Measurements from ENCODE around the gene GRB7. TPM values are rescaled to one million over a fixed set of nuclear protein-coding genes. Genes with fewer than 3 reads are reported as not detected.

Gene GRB7
- total and polyA plus RNA-seq, 2 donors (not counting 3 experiments of a cell fraction or from before 2014, with no cell fraction given), result 0.04 TPM; not detected in 1

DNA sequence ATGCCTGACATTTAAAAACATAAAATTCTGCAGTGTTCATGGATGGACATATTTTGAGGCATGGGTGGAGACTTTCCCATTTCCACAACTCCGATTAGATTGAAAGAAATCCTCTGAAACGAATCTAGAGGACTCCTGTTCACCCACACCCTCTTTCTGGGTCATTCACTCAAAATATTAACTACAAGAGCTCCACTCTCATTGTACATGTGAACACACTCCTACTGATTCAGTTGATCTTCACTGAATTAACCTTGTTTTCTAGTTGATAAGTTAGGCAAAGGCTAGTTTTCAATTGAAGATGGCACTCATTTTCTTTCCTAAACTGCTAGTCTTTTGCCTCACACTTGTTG is 44.1 kb downstream of the GRB7 start:
- dilution Hi-C loops (cut with MboI; ENCODE audit: extremely low pct_ligation_motif_present, low sequenced_read_pairs) (no loop called here), intact Hi-C loops (cut with micrococcal nuclease) (loop anchor here (1.0 to 10.0 kb wide), 2 partner anchors 44 to 83 kb away; partner anchors contain the start of genes IKZF3 and ZPBP2)
- DNase-seq (ENCODE audit: low read depth, low spot score) (no peak), FAIRE-seq (no peak)
- no peak overlapping the region for H3K4me3 ChIP-seq (replicated peaks in 1 of 3; ENCODE audit: insufficient read depth in 1 of 3, low read depth in 1 of 3, low read length in 3 of 3)
- POLR2A ChIA-PET, result no interaction called here
- no peaks in the 10 kb centered on the region for H3K79me2 ChIP-seq (ENCODE audit: control insufficient read depth, insufficient read depth, low read length)
- no peak overlapping the region for H3K27ac ChIP-seq (ENCODE audit: insufficient read depth, low read depth, low read length)
- no peak overlapping the region for H3K4me2 ChIP-seq (ENCODE audit: insufficient read depth, low read length)
- H3K36me3 ChIP-seq (ENCODE audit: control insufficient read depth in 2 of 2, extremely low read depth in 1 of 2, insufficient read depth in 2 of 2, low read length in 2 of 2), result no peaks in the 10 kb centered on the region
- no peaks in the 10 kb centered on the region for H4K20me1 ChIP-seq (replicated peaks; ENCODE audit: control insufficient read depth, extremely low read depth, insufficient read depth, low read length)
- no peaks in the 10 kb centered on the region for H3K4me1 ChIP-seq (ENCODE audit: control insufficient read depth, extremely low read depth, insufficient read depth, low read length)
- no peaks in the 10 kb centered on the region for H3K9me3 ChIP-seq (replicated peaks; ENCODE audit: control insufficient read depth, insufficient read depth, low read length)
- no peak overlapping the region for H3K9ac ChIP-seq (replicated peaks; ENCODE audit: extremely low read depth, insufficient read depth, low read length)
- no TSS peak for BruUV-seq (replicated peaks)
- H2AFZ ChIP-seq (ENCODE audit: low read depth, low read length), result no peak overlapping the region
- TF ChIP-seq POLR2A (IDR thresholded peaks at IDR 0.05; ENCODE audit: low read depth, low read length) (no peak), POLR2AphosphoS5 (IDR thresholded peaks at IDR 0.05; ENCODE audit: insufficient read depth, low read depth, low read length) (no peak), MAX (IDR thresholded peaks at IDR 0.05; ENCODE audit: insufficient read depth, insufficient read length) (no peak), FOS (IDR thresholded peaks at IDR 0.05; ENCODE audit: borderline replicate concordance, insufficient read depth, low read length) (no peak), GATA2 (IDR thresholded peaks at IDR 0.05; ENCODE audit: insufficient read depth, insufficient read length, low read depth, low read length) (no peak), EZH2 (IDR thresholded peaks at IDR 0.05; ENCODE audit: borderline replicate concordance, low read depth, low read length, severe bottlenecking) (no peak), JUN (IDR thresholded peaks at IDR 0.05; ENCODE audit: borderline replicate concordance, insufficient read depth, insufficient read length, low read depth) (no peak), MYC (IDR thresholded peaks at IDR 0.05; ENCODE audit: low read depth, low read length) (no peak)
- TF ChIP-seq, protein P1, sequence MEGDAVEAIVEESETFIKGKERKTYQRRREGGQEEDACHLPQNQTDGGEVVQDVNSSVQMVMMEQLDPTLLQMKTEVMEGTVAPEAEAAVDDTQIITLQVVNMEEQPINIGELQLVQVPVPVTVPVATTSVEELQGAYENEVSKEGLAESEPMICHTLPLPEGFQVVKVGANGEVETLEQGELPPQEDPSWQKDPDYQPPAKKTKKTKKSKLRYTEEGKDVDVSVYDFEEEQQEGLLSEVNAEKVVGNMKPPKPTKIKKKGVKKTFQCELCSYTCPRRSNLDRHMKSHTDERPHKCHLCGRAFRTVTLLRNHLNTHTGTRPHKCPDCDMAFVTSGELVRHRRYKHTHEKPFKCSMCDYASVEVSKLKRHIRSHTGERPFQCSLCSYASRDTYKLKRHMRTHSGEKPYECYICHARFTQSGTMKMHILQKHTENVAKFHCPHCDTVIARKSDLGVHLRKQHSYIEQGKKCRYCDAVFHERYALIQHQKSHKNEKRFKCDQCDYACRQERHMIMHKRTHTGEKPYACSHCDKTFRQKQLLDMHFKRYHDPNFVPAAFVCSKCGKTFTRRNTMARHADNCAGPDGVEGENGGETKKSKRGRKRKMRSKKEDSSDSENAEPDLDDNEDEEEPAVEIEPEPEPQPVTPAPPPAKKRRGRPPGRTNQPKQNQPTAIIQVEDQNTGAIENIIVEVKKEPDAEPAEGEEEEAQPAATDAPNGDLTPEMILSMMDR (IDR thresholded peaks at IDR 0.05; ENCODE audit: extremely low read depth in 1 of 2, insufficient read depth in 1 of 2, low read depth in 1 of 2, low read length in 2 of 2), result no peak
- CTCF ChIA-PET, result interaction anchor here (1.1 kb wide), 1 partner anchor 27 kb away, joined by 3 read pairs; no protein-coding TSS in a partner anchor
- H3K9me1 ChIP-seq (replicated peaks; ENCODE audit: control insufficient read depth, extremely low read depth, insufficient read depth, low read length), result no peaks in the 10 kb centered on the region
- peaks cover 37 to 61% of the 10 kb centered on the region in 2 experiments for H3K27me3 ChIP-seq (ENCODE audit: control insufficient read depth in 2 of 2, insufficient read depth in 2 of 2, low read length in 2 of 2)

Measured in endothelial cell of umbilical vein (primary cell).